Naive thymus-derived CD4-positive, alpha-beta T cell (primary cell): ENCODE measurements around the gene APBA2. TPM values are rescaled to one million over a fixed set of nuclear protein-coding genes. Genes with fewer than 3 reads are reported as not detected.
"Not testable (repeated sequence)": the region's sequence is repeated elsewhere in the genome, so short reads cannot be mapped to it uniquely, and the experiment has no call there.

ENCODE experiments used
- ATAC-seq: fragments of 150-1000 bp; cut with Tn5 transposase; 2 replicates; pipeline ENCODE4 v1.10.0; 2021; ENCODE audit warnings: mild to moderate bottlenecking, moderate library complexity
- CTCF ChIA-PET: fragments of 350-600 bp; sonication (Branson Sonifier 250); formaldehyde crosslinking; loops from one replicate; lab custom pipeline; 2021; ENCODE audit warnings: antibody characterized with exemption; lab: Charles Lee
- POLR2A ChIA-PET: fragments of 350-600 bp; sonication (Branson Sonifier 250); formaldehyde crosslinking; loops from one replicate; lab custom pipeline; 2021; ENCODE audit warnings: antibody characterized with exemption, inconsistent platforms; lab: Charles Lee
- DNase-seq, 9 donors: peaks; one replicate each; pipeline versions ENCODE4 v3.0.0 to v3.0.0-alpha.2; 2020 to 2022; ENCODE audit warnings: mixed read lengths in 1 of 9
- H3K27ac ChIP-seq: one replicate; pipeline ENCODE4 v1.7.0; 2013; ENCODE audit warnings: mild to moderate bottlenecking, low read depth, low read length, moderate library complexity
- H3K27me3 ChIP-seq, 2 donors: one replicate each; pipeline ENCODE4 v1.7.0; 2013; ENCODE audit warnings: low read length in 2 of 2, mild to moderate bottlenecking in 2 of 2, moderate library complexity in 2 of 2; ENCODE audit not compliant: control insufficient read depth in 2 of 2, insufficient read depth in 2 of 2
- H3K36me3 ChIP-seq, 3 experiments: 1 replicate in 2 of 3; 2 replicates in 1 of 3; pipeline ENCODE4 v1.7.0; 2013; ENCODE audit warnings: low read length in 3 of 3, mild to moderate bottlenecking in 3 of 3, moderate library complexity in 1 of 3; ENCODE audit not compliant: insufficient read depth in 3 of 3, control insufficient read depth in 2 of 3
- H3K4me1 ChIP-seq, 2 donors: one replicate each; pipeline ENCODE4 v1.7.0; 2013; ENCODE audit warnings: low read length in 2 of 2, mild to moderate bottlenecking in 2 of 2, moderate library complexity in 1 of 2; ENCODE audit not compliant: control insufficient read depth in 2 of 2, insufficient read depth in 2 of 2
- H3K4me3 ChIP-seq: 2 replicates; pipeline ENCODE4 v1.7.0; 2013; ENCODE audit warnings: mild to moderate bottlenecking, low read length
- H3K9me3 ChIP-seq, 3 experiments: 1 replicate in 2 of 3; 2 replicates in 1 of 3; pipeline ENCODE4 v1.7.0; 2013; ENCODE audit warnings: low read length in 3 of 3; ENCODE audit not compliant: control insufficient read depth in 2 of 3
- H3K27ac Mint-ChIP-seq, 9 donors: one replicate each; pipeline ENCODE4 v1.8.0; 2020 to 2022; ENCODE audit warnings: mixed read lengths in 9 of 9, mild to moderate bottlenecking in 8 of 9, moderate library complexity in 5 of 9, inconsistent platforms in 2 of 9
- H3K27me3 Mint-ChIP-seq, 5 donors: one replicate each; pipeline ENCODE4 v1.8.0; 2021 to 2022; ENCODE audit warnings: mixed read lengths in 5 of 5, mild to moderate bottlenecking in 1 of 5
- H3K36me3 Mint-ChIP-seq, 5 donors: one replicate each; pipeline ENCODE4 v1.8.0; 2020 to 2022; ENCODE audit warnings: mixed read lengths in 5 of 5, mild to moderate bottlenecking in 3 of 5, inconsistent platforms in 1 of 5
- H3K4me1 Mint-ChIP-seq, 7 donors: one replicate each; pipeline ENCODE4 v1.8.0; 2020 to 2022; ENCODE audit warnings: mixed read lengths in 7 of 7, mild to moderate bottlenecking in 3 of 7, inconsistent platforms in 1 of 7
- H3K4me3 Mint-ChIP-seq, 10 donors: one replicate each; pipeline ENCODE4 v1.8.0; 2020 to 2022; ENCODE audit warnings: mild to moderate bottlenecking in 10 of 10, mixed read lengths in 10 of 10, moderate library complexity in 6 of 10, inconsistent platforms in 2 of 10
- H3K9me3 Mint-ChIP-seq, 11 donors: one replicate each; pipeline ENCODE4 v1.8.0; 2020 to 2022; ENCODE audit warnings: mixed read lengths in 11 of 11, mild to moderate bottlenecking in 4 of 11, inconsistent platforms in 1 of 11, moderate library complexity in 1 of 11
- intact Hi-C, 2 donors: fragments of 100-400 bp; cut with micrococcal nuclease; formaldehyde crosslinking; loops; one replicate each; pipeline ENCODE4 v1.15.1; 2023
- polyA plus RNA-seq, 2 donors: library from polyadenylated mRNA; unstranded; fragments of 300-500 nt; fragmentation: Illumina TruSeq; gene quantifications; one replicate each; pipeline ENCODE4 v1.2.3, GENCODE V29; 2021
- total RNA-seq, 6 experiments: library from RNA in 5 of 6; stranded (reverse) in 5 of 6; gene quantifications; 1 replicate in 5 of 6; 2 replicates in 1 of 6; pipeline ENCODE4 v1.2.3 and lab custom pipeline; 2021 to 2026

The APBA2 gene
- total and polyA plus RNA-seq, 7 experiments from 2014 or later: 7.7 to 139 (median 110) TPM

DNA sequence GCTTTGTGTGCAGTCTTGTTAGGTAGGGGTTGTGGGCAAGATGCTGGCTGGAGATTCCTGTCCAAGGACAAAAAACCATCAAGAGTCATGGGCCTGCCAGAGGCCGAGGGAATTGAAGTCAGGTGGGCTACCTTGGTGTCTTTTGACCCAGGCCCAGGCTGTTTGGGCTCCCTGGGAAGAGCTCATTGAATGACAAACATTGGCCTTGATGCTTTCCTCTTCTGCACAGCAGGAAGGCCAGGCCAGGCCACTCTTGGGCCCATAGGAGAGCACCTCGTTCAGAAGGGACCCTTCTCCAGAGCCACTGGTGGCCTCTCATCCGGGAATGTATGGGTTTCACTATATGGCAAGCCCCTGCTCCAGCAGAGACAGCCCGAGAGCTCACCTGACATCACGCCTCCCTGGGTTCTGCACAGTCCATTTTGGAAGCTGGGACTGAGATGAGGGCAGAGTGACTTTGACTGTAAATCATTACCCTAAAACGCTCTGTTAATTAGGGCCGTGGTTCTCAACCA is 214.8 kb downstream of the APBA2 start:
- no peak overlapping the region for H3K4me3 ChIP-seq
- no peak for DNase-seq
- no peak overlapping the region for H3K4me3 Mint-ChIP-seq
- H3K4me1 Mint-ChIP-seq: peaks cover 0 to 12% (median 5%) of the 10 kb centered on the region in 7 donors
- no peak overlapping the region for H3K27ac ChIP-seq
- no peaks in the 10 kb centered on the region for H3K4me1 ChIP-seq
- no peaks in the 10 kb centered on the region for H3K27me3 ChIP-seq
- no peaks in the 10 kb centered on the region for H3K27me3 Mint-ChIP-seq
- no peaks in the 10 kb centered on the region for H3K9me3 Mint-ChIP-seq
- H3K9me3 ChIP-seq: no peaks in the 10 kb centered on the region
- ChIA-PET POLR2A (no interaction called here), CTCF (interaction anchor here (0.7 to 1.2 kb wide), 2 partner anchors 20 to 42 kb away, joined by 3 to 4 read pairs; no protein-coding TSS in a partner anchor)
- H3K36me3 Mint-ChIP-seq: peaks cover 0 to 61% (median 13%) of the 10 kb centered on the region in 5 donors
- intact Hi-C loops: loop anchor here in 1 of 2 donors (5.0 kb wide), 1 partner anchor 48 kb away; no protein-coding TSS in a partner anchor
- peak overlapping the region in 3 of 9 donors; percentile 33 to 41 (median 39) for H3K27ac Mint-ChIP-seq
- H3K36me3 ChIP-seq: peaks cover 0 to 90% (median 14%) of the 10 kb centered on the region in 3 experiments
- no peak for ATAC-seq

DNA sequence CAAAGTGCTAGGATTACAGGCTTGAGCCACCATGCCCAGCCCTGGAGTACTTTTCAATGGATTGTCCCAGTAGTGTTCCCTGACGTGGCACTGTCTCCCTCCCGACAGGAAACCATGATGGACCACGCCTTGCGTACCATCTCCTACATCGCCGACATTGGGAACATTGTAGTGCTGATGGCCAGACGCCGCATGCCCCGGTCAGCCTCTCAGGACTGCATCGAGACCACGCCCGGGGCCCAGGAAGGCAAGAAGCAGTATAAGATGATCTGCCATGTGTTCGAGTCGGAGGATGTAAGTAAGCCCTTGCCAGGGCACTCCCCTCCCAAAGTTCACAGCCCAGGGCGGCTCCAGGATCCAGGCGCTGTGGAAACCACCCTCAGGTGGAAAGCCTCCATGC is 215.7 kb downstream of the APBA2 start:
- Histone ChIP-seq H3K27me3 (no peaks in the 10 kb centered on the region), H3K27ac (no peak overlapping the region), H3K9me3 (no peaks in the 10 kb centered on the region), H3K36me3 (peaks cover 0 to 90% (median 12%) of the 10 kb centered on the region in 3 experiments), H3K4me1 (no peaks in the 10 kb centered on the region), H3K4me3 (no peak overlapping the region)
- ChIA-PET POLR2A (no interaction called here), CTCF (interaction anchor here (0.7 to 2.1 kb wide), 6 partner anchors 8 to 75 kb away, joined by 3 to 6 read pairs (median 3); no protein-coding TSS in a partner anchor)
- H3K27me3 Mint-ChIP-seq: no peaks in the 10 kb centered on the region
- peaks cover 0 to 61% (median 18%) of the 10 kb centered on the region in 5 donors for H3K36me3 Mint-ChIP-seq
- DNase-seq (no peak), ATAC-seq (no peak)
- intact Hi-C loops: loop anchor here in 1 of 2 donors (5.0 kb wide), 1 partner anchor 49 kb away; no protein-coding TSS in a partner anchor
- H3K4me3 Mint-ChIP-seq: no peak overlapping the region
- peaks cover 0 to 12% (median 5%) of the 10 kb centered on the region in 7 donors for H3K4me1 Mint-ChIP-seq
- H3K9me3 Mint-ChIP-seq: no peaks in the 10 kb centered on the region
- H3K27ac Mint-ChIP-seq: no peak overlapping the region

DNA sequence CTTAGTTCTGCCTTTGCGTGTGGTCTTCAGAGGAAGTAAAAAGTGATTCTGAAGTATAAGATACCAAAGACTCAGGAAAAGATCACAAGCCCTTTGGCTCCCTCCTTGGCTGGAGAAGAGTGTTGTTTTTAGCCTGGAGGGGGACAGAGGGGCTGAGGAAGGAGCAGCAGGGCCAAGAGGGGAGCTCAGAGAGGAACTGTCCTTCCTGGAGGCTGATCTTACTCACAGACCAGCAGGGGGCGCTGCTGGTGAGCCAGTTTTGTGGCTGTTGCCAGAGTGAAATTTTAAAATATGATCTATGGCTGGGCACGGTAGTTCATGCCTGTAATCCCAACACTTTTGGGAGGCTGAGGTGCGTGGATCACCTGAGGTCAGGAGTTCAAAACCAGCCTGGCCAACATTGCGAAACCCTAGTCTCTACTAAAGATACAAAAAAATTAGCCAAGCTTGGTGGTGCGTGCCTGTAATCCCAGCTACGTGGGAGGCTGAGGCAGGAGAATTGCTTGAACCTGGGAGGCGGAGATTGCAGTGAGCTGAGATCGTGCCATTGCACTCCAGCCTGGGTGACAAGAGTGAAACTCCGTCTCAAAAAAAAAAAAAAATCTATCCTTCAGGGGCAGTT is 216.5 kb downstream of the APBA2 start:
- H3K4me1 Mint-ChIP-seq: peaks cover 0 to 12% (median 5%) of the 10 kb centered on the region in 7 donors
- H3K9me3 ChIP-seq, H3K27ac ChIP-seq, POLR2A ChIA-PET, H3K27me3 Mint-ChIP-seq, H3K27me3 ChIP-seq, H3K9me3 Mint-ChIP-seq, H3K4me1 ChIP-seq, H3K4me3 ChIP-seq: not testable (repeated sequence)
- DNase-seq (peak; percentile 33 to 67 (median 54)), ATAC-seq (peak; percentile 64)
- peak overlapping the region in 4 of 9 donors; percentile 7 to 62 (median 38) for H3K27ac Mint-ChIP-seq
- intact Hi-C loops: loop anchor here in 1 of 2 donors (5.0 kb wide), 1 partner anchor 50 kb away; no protein-coding TSS in a partner anchor
- CTCF ChIA-PET: interaction anchor here (0.7 to 2.1 kb wide), 6 partner anchors 9 to 76 kb away, joined by 3 to 6 read pairs (median 3); no protein-coding TSS in a partner anchor
- H3K4me3 Mint-ChIP-seq: peak overlapping the region in 4 of 10 donors; percentile 6 to 21 (median 17)
- H3K36me3 ChIP-seq: peaks cover 0 to 90% (median 13%) of the 10 kb centered on the region in 3 experiments
- peaks cover 0 to 59% (median 17%) of the 10 kb centered on the region in 5 donors for H3K36me3 Mint-ChIP-seq

DNA sequence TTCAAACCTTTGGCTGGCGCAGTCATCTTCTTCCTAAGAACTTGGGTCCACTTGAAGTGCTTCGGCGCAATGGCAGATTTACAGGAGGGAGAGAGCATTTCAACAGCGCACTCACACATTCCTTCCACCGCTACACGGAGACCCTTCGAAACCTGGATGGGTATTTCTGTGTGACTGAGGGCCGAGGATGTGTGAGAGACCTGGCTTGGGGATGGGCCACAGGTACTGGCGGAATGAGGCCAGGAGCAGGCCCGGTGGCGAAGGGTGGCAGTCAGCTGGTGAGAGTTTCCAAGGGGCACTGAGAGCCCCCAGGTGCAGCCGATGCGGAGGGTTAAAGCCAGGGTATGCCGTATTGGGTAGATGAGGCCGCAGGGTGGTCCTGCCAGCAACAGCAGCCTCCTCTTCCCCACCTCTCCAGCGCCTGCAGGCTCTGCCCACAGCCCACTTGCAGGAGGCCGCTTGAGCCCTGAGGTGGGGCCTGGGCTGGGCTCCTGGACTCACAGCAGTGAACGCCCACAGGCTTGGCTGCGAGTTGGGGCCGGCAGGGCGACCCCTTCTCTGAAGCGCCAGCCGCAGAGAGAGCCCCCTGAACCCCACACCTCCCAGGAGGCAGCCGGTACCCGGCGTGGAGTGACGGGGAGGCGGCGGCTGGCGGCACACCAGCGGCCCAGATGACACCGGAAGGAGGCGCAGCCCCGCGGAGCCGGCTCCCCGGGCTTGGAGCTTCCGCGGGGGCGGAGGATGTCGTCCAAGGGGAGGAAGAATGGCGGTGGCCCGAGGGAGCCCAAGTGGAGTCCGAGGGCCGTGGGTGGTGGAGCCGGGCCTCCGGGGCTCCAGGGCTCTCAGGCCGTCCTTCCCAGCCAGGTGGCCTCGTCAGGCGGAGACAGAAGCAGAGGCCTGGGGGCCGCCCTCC is 217.4 kb downstream of the APBA2 start:
- Histone ChIP-seq H3K36me3 (peaks cover 0 to 90% (median 13%) of the 10 kb centered on the region in 3 experiments), H3K27me3 (no peaks in the 10 kb centered on the region), H3K4me3 (no peak overlapping the region), H3K27ac (no peak overlapping the region), H3K9me3 (no peaks in the 10 kb centered on the region), H3K4me1 (no peaks in the 10 kb centered on the region)
- intact Hi-C loops: loop anchor here in 1 of 2 donors (5.0 kb wide), 1 partner anchor 51 kb away; no protein-coding TSS in a partner anchor
- ChIA-PET POLR2A (no interaction called here), CTCF (interaction anchor here (0.6 to 2.1 kb wide), 3 partner anchors 14 to 229 kb away, joined by 4 to 7 read pairs (median 6); no protein-coding TSS in a partner anchor)
- DNase-seq (peak in 1 of 9 donors; percentile 26), ATAC-seq (peak; percentile 22)
- no peaks in the 10 kb centered on the region for H3K27me3 Mint-ChIP-seq
- H3K36me3 Mint-ChIP-seq: peaks cover 0 to 50% (median 9%) of the 10 kb centered on the region in 5 donors
- H3K9me3 Mint-ChIP-seq: no peaks in the 10 kb centered on the region
- H3K4me1 Mint-ChIP-seq: peaks cover 0 to 12% (median 5%) of the 10 kb centered on the region in 7 donors
- H3K4me3 Mint-ChIP-seq: peak overlapping the region in 2 of 10 donors; percentile 18 to 21
- H3K27ac Mint-ChIP-seq: peak overlapping the region in 2 of 9 donors; percentile 56 to 63

DNA sequence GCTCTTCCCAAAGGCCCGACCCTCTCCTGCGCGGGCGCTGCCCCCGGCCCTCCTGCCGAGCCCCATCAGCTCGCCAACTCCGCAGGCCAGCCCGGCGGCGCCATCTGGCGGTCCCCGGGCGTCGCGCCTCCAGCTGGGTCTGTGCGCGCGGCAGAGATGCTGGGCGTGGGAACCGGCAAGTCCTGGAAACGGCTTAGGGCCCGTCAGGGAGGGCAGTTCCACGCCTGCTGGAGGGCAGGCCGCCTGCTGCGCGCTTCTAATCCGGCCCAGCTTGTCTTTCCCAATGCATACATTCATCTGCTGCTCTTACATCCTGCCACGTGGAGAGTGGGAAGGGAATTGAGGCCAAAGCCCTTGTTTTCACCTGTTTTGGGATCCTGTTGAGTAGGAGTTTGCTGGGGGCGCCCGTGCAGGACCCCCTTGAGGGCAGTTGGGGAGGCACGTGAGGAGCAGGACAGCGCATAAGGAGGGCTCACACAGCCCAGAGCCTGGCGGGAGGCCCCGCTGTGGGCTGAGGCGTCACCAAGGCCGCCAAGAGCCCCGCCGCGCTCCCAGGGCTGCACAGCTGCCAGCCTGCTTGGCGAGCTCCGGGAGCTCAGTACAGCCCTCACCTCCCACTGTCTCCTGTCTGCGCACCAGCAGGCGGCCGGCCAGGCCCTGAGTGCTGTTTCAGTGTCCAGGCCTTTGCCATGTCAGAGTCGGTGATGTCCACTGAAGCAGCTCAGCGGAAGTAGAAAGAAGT is 218.2 kb downstream of the APBA2 start:
- ATAC-seq: peak; percentile 64
- H3K27me3 ChIP-seq: no peaks in the 10 kb centered on the region
- intact Hi-C loops: loop anchor here in 1 of 2 donors (5.0 kb wide), 1 partner anchor 52 kb away; no protein-coding TSS in a partner anchor
- no peaks in the 10 kb centered on the region for H3K4me1 ChIP-seq
- ChIA-PET CTCF (interaction anchor here (0.6 to 1.8 kb wide), 2 partner anchors 119 to 230 kb away, joined by 4 to 7 read pairs; no protein-coding TSS in a partner anchor), POLR2A (no interaction called here)
- H3K9me3 Mint-ChIP-seq: no peaks in the 10 kb centered on the region
- DNase-seq: peak; percentile 2 to 69 (median 47)
- peaks cover 0 to 12% (median 5%) of the 10 kb centered on the region in 7 donors for H3K4me1 Mint-ChIP-seq
- peak overlapping the region in 4 of 9 donors; percentile 36 to 72 (median 52) for H3K27ac Mint-ChIP-seq
- peak overlapping the region in 1 of 10 donors; percentile 6 for H3K4me3 Mint-ChIP-seq
- H3K4me3 ChIP-seq: no peak overlapping the region
- H3K36me3 ChIP-seq: peaks cover 0 to 90% (median 18%) of the 10 kb centered on the region in 3 experiments
- H3K27ac ChIP-seq: no peak overlapping the region
- H3K36me3 Mint-ChIP-seq: peaks cover 0 to 47% (median 9%) of the 10 kb centered on the region in 5 donors
- no peaks in the 10 kb centered on the region for H3K27me3 Mint-ChIP-seq
- H3K9me3 ChIP-seq: no peaks in the 10 kb centered on the region
